Measurements from ENCODE around the gene RPUSD2. TPM values are rescaled to one million over a fixed set of nuclear protein-coding genes. Genes with fewer than 3 reads are reported as not detected.

RPUSD2 gene
- total RNA-seq, 1 experiment from 2014 or later = 9.2 TPM

DNA sequence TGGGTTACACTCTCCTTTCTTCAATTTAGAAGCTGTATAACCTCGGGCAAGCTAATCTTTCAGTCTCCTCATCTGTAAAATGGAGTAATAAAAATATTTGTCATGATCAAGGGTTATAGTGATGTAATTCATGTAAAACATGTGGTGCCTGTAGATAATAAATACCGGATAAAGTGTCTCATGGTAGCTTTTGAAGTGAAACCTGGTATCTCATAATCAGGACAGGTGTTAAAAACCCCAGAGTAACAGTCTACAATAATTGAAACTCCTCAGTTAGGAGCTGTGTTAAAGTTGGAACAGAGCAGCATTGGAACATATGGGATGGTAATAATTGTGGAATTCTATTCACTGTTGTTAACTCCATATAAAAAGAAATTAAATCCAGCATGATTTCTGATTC lies 24.1 kb downstream of the RPUSD2 start:
- Mint-ChIP-seq H3K4me1 (ENCODE audit: low read depth, unreplicated experiment) (peaks cover 20% of the 10 kb centered on the region), H3K36me3 (ENCODE audit: insufficient read depth, unreplicated experiment) (peaks cover 23% of the 10 kb centered on the region), H3K4me3 (ENCODE audit: low read depth, unreplicated experiment) (no peak overlapping the region), H3K27ac (ENCODE audit: unreplicated experiment) (no peak overlapping the region), H3K9me3 (ENCODE audit: low read depth, unreplicated experiment) (no peaks in the 10 kb centered on the region), H3K27me3 (ENCODE audit: unreplicated experiment) (no peaks in the 10 kb centered on the region)
- no peak for TF ChIP-seq CTCF (IDR thresholded peaks at IDR 0.05; ENCODE audit: unreplicated experiment)
- CTCF ChIA-PET = interaction anchor here (0.6 kb wide), 1 partner anchor 73 kb away, joined by 3 read pairs; no protein-coding TSS in a partner anchor
- intact Hi-C loops (cut with micrococcal nuclease; ENCODE audit: unreplicated experiment) = no loop called here
- no peak for DNase-seq
- no TSS peak for BruUV-seq (replicated peaks)

DNA sequence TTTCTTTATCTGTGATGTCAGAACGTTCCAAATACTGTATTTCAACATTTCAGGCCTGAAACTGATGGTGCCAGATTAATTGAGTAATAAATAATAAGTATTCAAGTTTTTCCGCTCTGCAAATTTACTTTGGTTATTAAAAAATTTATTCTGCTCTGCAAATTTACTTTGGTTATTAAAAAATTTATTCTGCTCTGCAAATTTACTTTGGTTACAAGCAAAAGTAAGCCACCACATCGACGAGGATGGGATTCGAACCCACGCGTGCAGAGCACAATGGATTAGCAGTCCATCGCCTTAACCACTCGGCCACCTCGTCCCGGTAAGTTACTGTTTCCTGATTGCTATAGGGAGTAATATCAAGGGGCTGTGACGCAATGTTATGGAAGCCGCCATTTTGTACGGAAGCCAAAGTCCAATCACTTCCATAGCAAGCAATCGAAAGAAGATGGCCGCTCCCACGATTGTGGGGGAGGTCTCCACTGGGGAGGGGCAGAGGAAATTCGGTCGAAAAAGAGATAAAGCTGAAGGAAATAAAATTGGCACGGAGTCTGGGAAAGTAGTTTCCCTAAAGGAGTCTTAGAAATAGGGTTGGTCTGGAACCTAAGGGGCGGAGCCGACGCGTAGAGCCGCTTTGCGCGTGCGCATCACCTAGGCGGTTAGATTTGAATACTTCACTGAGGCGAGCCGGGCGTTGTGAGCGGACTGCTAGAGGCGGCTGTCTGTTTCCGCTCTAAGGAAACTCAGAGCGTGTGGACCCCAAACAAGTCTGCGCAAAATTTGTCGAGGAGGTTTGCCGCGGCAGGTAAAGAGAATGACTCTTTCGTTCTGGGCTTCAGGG lies 24.7 kb downstream of the RPUSD2 start, which contains the start of gene KNL1:
Gene KNL1, plus strand, starts transcription at position 662 of the 841 bp plus-strand sequence. CDS start 8,683 bp downstream, outside the sequence.
- no peaks in the 10 kb centered on the region for H3K27me3 Mint-ChIP-seq (ENCODE audit: unreplicated experiment)
- TF ChIP-seq CTCF (IDR thresholded peaks at IDR 0.05; ENCODE audit: unreplicated experiment) = no peak
- peak within 1 kb of the TSS; percentile 99 for H3K27ac Mint-ChIP-seq (ENCODE audit: unreplicated experiment)
- intact Hi-C loops (cut with micrococcal nuclease; ENCODE audit: unreplicated experiment) = no loop called here
- no TSS peak for BruUV-seq (replicated peaks)
- peak within 1 kb of the TSS; percentile 97 for H3K4me3 Mint-ChIP-seq (ENCODE audit: low read depth, unreplicated experiment)
- peaks cover 20% of the 10 kb centered on the region for H3K4me1 Mint-ChIP-seq (ENCODE audit: low read depth, unreplicated experiment)
- peaks cover 23% of the 10 kb centered on the region for H3K36me3 Mint-ChIP-seq (ENCODE audit: insufficient read depth, unreplicated experiment)
- CTCF ChIA-PET = interaction anchor here (0.6 kb wide), 1 partner anchor 74 kb away, joined by 3 read pairs; no protein-coding TSS in a partner anchor
- H3K9me3 Mint-ChIP-seq (ENCODE audit: low read depth, unreplicated experiment) = no peaks in the 10 kb centered on the region
- peak; percentile 84 for DNase-seq

GRCh38 chr15:40594429-40594836 lies 25.3 kb downstream of the RPUSD2 start:
- Mint-ChIP-seq H3K9me3 (ENCODE audit: low read depth, unreplicated experiment) (no peaks in the 10 kb centered on the region), H3K4me1 (ENCODE audit: low read depth, unreplicated experiment) (peaks cover 17% of the 10 kb centered on the region), H3K36me3 (ENCODE audit: insufficient read depth, unreplicated experiment) (peaks cover 23% of the 10 kb centered on the region), H3K27ac (ENCODE audit: unreplicated experiment) (peak overlapping the region; percentile 99), H3K27me3 (ENCODE audit: unreplicated experiment) (no peaks in the 10 kb centered on the region), H3K4me3 (ENCODE audit: low read depth, unreplicated experiment) (peak overlapping the region; percentile 97)
- no peak for TF ChIP-seq CTCF (IDR thresholded peaks at IDR 0.05; ENCODE audit: unreplicated experiment)
- intact Hi-C loops (cut with micrococcal nuclease; ENCODE audit: unreplicated experiment) = no loop called here
- no TSS peak for BruUV-seq (replicated peaks)
- DNase-seq = peak; percentile 48
- CTCF ChIA-PET = no interaction called here

DNA sequence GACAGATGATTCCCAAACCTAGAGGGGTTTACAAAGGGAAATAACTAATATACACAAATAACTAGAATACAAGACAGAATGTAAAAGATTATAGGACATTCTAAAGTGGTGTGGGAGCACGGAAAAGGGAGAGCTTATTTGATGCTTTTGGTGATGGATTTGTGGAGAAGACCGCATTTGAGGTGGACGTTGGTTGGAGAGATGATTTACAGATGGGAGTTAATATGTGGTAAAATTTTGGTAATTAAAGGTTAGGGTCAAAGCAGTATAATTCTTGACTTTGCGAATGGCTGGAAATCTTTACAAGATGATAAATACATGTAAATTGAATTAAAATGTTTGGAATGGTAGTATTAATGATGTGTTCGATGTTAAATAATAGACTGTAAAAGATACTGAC lies 26.1 kb downstream of the RPUSD2 start:
- peaks cover 9% of the 10 kb centered on the region for H3K4me1 Mint-ChIP-seq (ENCODE audit: low read depth, unreplicated experiment)
- no peak overlapping the region for H3K27ac Mint-ChIP-seq (ENCODE audit: unreplicated experiment)
- intact Hi-C loops (cut with micrococcal nuclease; ENCODE audit: unreplicated experiment) = no loop called here
- CTCF ChIA-PET = no interaction called here
- peak overlapping the region; percentile 97 for H3K4me3 Mint-ChIP-seq (ENCODE audit: low read depth, unreplicated experiment)
- H3K27me3 Mint-ChIP-seq (ENCODE audit: unreplicated experiment) = no peaks in the 10 kb centered on the region
- DNase-seq = no peak
- peaks cover 17% of the 10 kb centered on the region for H3K36me3 Mint-ChIP-seq (ENCODE audit: insufficient read depth, unreplicated experiment)
- BruUV-seq (replicated peaks) = no TSS peak
- TF ChIP-seq CTCF (IDR thresholded peaks at IDR 0.05; ENCODE audit: unreplicated experiment) = no peak
- H3K9me3 Mint-ChIP-seq (ENCODE audit: low read depth, unreplicated experiment) = no peaks in the 10 kb centered on the region
